HTERT RPE-1 (cell line): ENCODE results near the gene HBB.
"Not testable (repeated sequence)": the region's sequence is repeated elsewhere in the genome, so short reads cannot be mapped to it uniquely, and the experiment has no call there.

Experiments
- in situ Hi-C: fragments of 300-500 bp; cut with MboI; formaldehyde crosslinking; loops from 4 replicates; pipeline ENCODE4 v1.14.3; 2020; ENCODE audit warnings: low sequenced_read_pairs

The HBB gene

DNA sequence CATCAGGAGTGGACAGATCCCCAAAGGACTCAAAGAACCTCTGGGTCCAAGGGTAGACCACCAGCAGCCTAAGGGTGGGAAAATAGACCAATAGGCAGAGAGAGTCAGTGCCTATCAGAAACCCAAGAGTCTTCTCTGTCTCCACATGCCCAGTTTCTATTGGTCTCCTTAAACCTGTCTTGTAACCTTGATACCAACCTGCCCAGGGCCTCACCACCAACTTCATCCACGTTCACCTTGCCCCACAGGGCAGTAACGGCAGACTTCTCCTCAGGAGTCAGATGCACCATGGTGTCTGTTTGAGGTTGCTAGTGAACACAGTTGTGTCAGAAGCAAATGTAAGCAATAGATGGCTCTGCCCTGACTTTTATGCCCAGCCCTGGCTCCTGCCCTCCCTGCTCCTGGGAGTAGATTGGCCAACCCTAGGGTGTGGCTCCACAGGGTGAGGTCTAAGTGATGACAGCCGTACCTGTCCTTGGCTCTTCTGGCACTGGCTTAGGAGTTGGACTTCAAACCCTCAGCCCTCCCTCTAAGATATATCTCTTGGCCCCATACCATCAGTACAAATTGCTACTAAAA lies at the start of gene HBB:
TSS of gene HBB (minus strand) at position 340 of the 579 bp plus-strand sequence. CDS start at position 290, 50 bp downstream.
- in situ Hi-C loops: no loop called here

DNA sequence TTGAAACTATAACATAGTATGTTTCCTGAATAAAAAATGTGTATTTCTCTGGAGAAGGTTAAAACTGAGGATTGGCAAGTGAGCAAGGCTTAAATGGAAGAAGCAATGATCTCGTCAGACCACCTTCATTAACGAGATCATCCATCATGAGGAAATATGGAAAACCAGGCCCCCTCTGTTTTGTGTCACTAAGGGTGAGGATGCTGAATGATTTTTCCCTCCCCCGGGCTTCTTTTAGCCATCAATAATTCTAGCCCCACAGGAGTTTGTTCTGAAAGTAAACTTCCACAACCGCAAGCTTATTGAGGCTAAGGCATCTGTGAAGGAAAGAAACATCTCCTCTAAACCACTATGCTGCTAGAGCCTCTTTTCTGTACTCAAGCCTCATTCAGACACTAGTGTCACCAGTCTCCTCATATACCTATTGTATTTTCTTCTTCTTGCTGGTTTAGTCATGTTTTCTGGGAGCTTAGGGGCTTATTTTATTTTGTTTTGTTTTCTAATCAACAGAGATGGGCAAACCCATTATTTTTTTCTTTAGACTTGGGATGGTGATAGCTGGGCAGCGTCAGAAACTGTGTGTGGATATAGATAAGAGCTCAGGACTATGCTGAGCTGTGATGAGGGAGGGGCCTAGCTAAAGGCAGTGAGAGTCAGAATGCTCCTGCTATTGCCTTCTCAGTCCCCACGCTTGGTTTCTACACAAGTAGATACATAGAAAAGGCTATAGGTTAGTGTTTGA lies 48.7 kb upstream of the HBB start:
- in situ Hi-C loops: no loop called here

DNA sequence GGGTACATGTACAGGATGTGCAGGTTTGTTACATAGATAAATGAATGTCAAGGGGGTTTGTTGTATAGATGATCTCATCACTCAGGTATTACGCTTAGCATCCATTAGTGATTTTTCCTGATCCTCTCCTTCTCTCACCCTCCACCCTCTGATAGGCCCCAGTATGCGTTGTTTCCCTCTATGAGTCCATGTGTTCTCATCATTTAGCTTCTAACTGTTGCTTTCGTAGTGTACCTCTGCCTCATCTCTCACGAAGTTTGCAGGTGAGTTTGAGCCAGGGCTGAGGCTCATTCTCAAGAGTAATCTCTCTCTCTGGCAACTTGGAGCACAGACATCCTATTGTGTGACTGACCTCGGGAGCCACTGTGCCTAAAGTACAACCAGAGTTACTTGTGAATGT lies 47.5 kb upstream of the HBB start:
- in situ Hi-C loops: no loop called here

DNA sequence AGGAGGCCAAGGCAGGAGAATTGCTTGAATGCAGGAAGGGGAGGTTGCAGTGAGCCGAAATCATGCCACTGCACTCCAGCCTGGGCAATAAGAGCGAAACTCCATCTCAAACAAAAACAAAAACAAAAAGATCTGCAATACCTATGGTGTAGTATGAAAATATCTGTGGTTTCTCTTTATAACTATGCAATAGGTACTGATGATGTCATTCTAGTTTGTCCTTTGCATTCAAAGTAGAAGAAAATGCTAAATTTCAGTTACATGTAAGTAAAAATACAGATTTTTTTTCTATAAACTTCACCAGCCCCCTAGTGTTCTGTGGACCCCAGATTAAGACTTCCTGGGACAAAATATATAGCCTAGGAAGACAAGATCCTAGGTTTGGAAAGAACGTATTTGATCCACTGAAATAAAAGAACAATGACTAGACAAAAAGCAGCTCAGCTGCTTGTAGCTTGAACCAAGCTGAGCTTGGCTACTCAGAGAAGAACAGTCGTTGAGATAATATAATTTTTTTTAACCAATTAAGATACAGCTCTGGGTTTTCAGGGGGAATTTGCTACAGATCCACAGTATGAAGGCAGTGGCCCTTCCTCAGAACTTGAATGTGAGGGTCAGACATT lies 45.6 kb upstream of the HBB start:
- in situ Hi-C loops: no loop called here

DNA sequence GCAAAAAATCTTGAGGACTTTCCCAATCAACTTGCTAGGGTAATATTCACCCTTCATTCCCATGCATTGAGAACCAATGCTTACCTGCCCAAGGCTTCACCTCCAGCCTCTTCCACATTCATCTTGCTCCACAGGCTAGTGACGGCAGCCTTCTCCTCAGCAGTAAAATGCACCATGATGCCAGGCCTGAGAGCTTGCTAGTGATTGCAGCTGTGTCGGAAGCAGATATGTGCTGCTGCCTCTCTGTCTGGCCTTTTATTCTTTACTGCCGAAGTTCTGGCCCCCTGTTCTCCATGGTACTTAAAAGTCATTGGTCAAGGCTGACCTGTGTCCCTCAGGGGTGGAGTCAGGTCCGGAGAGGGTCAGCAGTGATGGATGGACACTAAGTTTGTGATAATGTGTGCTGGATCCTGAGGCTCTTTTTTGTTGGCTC lies 42.9 kb upstream of the HBB start, which contains the start of gene HBE1:
TSS of gene HBE1 (minus strand) at position 231 of the 433 bp plus-strand sequence. CDS start at position 176, 55 bp downstream.
- in situ Hi-C loops: no loop called here

DNA sequence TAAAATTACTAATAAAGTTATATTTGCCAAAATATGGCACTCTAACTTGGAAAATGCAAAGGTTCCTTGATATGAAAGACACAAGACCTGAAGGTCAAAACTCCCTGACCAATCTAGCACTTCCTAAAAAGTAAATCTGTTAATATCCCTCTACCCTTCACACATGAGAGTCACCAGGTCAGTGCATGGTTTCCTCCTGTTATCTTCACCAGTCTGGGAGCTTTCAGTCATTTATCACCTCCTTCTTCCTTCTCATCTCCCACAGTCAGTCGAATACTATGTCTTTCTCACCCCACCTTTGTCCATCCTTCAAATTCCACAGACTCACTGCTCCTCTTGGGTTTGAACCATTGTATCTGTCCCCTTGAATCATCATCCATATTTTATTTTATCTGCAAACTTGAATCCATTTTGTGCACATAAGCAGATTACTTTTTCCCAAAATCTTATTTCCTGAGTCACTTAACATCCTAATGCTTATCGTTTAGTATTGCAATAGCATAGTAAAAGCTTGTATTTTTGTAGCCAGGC lies 40.2 kb upstream of the HBB start:
- in situ Hi-C loops: no loop called here

DNA sequence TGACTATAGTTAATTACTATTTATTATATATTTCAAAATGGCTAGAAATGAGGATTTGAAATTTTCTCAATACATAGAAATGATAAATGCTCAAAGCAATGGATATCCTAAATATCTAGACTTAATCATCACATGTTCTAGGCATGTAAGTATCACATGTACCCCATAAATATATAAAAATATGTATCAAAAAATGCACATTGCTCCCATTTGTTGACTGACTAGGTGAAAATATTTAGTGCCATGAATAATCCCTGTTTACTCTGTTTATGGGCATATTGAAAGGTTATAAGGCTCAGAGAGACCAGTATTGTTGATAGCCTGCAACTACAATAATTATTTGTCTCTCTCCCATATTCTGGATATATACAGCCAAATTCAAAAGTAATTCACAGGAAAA lies 39.7 kb upstream of the HBB start:
- in situ Hi-C loops: no loop called here

DNA sequence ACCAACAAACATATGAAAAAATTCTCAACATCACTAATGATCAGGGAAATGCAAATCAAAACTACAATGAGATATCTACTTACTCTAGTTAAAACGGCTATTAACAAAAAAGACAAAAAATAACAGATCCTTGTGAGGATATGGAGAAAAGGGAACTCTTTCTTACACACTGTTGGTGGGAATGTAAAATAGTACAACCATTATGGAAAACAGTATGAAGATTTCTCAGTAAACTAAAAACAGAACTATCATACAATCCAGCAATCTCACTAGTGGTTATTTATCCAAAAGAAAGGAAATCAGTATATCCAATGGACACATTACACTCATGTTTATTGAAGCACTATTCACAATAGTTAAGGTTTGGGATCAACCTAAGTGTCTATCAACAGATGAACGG lies 39.0 kb upstream of the HBB start:
- in situ Hi-C loops: no loop called here

DNA sequence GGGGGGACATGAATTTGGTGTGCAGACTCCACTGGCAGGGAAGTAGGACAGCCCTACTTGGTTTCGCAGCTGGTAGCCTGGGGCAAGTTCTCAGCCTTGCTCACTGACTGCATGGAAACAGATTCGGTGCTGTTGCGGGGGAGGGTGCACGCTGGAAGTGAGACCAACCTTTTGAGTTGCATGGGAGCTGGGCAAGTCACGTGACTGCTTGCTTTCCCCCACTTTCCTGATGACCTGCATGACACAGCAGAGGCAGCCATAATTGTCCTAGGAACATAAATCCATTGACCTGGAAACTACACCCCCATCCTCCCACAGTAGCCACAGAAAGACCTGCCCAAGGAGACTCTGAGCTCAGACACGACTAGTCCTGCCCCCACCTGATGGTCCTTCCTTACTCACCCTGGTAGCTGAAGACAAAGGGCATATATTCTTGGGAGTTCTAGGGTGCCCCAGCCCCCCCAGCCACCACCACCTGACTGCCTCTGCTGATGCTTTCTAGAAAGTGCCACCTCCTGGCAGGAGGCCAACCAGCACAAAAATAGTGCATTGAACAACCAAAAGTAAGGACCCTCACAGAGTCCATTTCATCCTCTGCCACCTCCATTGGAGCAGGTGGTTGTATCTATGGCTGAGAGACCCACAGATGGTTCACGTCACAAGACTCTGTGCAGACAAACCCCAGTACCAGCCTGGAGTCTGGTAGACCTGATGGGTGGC lies 31.8 kb upstream of the HBB start:
- in situ Hi-C loops: no loop called here

DNA sequence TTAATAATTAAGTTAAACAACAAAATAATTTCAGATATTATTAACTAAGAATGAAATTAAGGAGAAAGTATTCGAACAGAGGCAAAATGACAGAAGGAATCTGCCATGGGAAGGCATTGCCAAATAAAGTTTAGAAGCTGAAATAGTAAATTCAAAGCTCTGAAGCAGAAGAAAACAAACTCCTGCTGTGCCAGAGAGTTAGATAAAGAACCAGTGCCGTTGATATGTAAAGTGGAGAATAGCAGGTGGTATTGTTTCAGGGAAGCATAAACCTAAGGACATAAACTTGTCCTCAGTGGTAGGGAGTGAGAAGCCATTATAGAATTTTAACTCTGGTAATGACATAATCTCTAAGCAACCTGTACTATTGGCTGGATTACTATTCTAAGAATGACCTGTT lies 30.4 kb upstream of the HBB start:
- in situ Hi-C loops: no loop called here

DNA sequence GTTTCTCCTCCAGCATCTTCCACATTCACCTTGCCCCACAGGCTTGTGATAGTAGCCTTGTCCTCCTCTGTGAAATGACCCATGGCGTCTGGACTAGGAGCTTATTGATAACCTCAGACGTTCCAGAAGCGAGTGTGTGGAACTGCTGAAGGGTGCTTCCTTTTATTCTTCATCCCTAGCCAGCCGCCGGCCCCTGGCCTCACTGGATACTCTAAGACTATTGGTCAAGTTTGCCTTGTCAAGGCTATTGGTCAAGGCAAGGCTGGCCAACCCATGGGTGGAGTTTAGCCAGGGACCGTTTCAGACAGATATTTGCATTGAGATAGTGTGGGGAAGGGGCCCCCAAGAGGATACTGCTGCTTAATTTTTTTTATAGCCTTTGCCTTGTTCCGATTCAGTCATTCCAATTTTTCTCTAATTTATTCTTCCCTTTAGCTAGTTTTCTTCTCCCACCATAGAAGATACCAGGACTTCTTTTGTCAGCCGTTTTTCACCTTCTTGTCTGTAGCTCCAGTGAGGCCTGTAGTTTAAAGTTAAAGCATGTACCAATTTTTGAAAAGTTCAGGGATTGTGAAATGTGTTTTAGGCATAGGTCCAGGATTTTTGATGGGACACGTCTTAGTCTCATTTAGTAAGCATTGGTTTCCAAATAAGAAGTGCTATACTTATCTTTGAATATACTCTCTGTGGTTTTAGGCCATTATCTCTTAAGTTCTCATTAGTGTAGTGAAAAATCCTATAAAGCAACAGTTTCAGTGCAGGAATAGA lies 28.0 kb upstream of the HBB start, which contains the start of gene HBG2:
TSS of gene HBG2 (minus strand) at position 136 of the 768 bp plus-strand sequence. CDS start at position 83, 53 bp downstream.
- in situ Hi-C loops: not testable (repeated sequence)

DNA sequence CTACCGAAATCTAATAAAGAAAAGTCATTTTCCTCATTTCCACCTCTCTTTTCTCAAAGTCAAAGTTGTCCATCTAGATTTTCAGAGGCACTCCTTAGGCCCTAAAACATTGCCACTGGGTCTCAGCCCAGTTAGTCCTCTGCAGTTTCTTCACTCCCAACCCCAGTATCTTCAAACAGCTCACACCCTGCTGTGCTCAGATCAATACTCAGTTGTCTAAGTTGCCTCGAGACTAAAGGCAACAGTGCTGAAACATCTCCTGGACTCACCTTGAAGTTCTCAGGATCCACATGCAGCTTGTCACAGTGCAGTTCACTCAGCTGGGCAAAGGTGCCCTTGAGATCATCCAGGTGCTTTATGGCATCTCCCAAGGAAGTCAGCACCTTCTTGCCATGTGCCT lies 27.2 kb upstream of the HBB start:
- in situ Hi-C loops: not testable (repeated sequence)

DNA sequence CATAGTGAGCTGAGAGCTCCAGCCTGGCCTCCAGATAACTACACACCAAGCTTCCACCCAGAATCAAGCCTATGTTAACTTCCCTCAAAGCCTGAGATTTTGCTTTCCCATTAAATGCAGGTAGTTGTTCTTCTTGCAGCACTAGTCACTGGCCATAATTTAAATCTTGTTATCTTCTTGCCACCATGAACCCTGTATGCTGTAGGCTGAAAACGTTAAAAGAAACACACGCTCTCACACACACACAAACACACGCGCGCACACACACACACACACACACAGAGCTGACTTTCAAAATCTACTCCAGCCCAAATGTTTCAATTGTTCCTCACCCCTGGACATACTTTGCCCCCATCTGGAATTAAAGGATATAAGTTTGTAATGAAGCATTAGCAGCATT lies 26.6 kb upstream of the HBB start:
- in situ Hi-C loops: not testable (repeated sequence)

DNA sequence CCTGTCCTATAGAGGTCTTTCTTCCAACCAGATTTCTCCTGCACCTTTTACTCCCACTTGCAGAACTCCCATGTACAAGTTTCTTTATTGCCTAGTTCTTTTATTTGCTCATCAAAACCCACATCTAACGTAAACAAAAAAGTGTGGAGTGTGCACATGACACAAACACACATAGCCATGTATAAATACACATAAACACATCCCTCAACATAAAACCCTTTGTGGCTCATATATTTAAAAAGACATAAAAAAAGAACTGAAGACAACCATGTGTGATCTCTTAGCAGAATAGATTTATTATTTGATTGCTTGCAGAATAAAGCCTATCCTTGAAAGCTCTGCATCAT lies 26.0 kb upstream of the HBB start:
- in situ Hi-C loops: no loop called here

DNA sequence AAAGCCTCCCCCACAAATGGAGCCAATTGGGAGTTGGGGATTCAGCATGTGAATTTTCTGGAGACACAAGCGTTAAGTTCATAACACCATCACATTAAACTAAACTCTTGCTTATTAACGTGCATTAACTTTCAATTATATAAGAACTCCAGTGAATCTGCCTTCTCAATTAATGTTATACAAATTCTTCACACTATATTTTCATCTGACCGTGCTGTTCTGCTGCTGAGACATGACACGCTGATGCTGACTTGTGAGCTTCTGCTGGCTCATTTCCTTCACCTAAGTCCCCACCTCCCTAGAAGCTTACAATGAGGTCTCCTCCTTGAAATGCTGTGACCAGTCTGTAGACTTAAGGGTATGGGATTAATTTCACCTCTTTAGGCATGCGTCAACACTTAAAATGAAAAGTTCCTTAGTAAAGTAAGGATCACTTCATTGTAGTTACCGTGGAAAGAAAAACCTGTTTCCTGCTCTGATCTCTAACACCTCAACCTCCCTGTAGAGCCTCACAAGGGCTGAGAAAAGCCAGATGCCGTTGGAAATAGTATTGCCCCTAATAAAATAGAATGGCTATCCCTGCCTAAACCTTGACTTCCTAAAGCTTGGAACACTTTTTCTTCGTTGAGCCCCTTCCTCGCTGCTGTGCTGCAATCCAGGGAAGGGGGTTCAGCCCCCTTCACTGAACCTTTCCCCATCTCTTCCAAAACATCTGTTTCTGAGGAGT lies 25.5 kb upstream of the HBB start:
- in situ Hi-C loops: no loop called here

DNA sequence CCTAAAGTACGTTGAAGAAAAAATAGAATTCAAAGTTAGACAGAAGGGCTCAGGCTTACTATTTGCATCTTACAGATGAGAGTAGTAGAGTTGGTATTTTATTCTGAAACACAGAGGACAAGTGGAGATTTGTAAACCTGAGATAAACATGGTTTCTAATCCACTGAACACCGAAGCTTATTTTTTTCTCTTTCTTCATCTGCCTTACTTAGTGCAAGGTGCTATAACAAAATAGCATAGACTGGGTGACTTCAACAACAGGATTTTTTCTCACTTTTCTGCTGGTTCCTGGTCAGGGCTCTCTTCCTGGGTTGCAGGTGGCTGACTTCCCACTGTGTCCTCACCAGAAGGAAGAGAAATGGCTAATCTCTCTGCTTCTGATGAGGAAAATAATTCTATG lies 24.9 kb upstream of the HBB start:
- in situ Hi-C loops: no loop called here

DNA sequence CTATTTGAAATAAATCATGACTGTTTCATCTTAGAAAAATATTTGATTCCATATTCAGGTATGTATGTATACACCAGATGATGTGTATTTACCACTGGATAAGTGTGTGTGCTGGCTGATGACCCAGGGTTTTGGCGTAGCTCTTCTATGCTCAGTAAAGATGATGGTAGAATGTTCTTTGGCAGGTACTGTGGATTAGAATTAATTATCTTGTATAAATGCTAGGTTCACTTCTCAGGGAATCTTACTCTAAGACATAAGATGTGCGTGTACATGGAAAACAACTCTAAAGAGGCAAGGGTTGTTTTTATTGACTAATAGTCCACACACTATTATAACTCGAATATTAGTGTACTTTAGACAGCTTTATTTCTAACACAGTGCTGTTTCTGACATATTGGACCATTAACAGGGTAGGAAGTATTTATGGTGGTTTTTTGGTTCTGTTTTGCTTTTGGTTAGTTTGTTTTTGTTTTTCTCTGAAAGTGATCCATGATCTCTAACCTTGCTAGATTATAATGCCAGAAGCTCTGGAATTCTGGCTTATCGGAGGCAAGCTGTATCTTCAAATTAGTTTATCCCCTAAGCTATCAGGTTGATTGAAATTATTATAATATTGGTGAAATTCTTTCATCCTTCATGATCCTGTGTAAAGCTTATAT lies 23.8 kb upstream of the HBB start:
- in situ Hi-C loops: no loop called here

DNA sequence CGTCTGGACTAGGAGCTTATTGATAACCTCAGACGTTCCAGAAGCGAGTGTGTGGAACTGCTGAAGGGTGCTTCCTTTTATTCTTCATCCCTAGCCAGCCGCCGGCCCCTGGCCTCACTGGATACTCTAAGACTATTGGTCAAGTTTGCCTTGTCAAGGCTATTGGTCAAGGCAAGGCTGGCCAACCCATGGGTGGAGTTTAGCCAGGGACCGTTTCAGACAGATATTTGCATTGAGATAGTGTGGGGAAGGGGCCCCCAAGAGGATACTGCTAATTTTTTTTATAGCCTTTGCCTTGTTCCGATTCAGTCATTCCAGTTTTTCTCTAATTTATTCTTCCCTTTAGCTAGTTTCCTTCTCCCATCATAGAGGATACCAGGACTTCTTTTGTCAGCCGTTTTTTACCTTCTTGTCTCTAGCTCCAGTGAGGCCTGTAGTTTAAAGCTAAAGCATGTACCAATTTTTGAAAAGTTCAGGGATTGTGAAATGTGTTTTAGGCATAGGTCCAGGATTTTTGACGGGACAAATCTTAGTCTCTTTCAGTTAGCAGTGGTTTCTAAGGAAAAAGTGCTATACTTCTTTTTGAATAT lies 23.0 kb upstream of the HBB start, which contains the start of gene HBG1:
TSS of gene HBG1 (minus strand) at position 51 of the 590 bp plus-strand sequence. CDS start 53 bp downstream, outside the sequence.
- in situ Hi-C loops: not testable (repeated sequence)

DNA sequence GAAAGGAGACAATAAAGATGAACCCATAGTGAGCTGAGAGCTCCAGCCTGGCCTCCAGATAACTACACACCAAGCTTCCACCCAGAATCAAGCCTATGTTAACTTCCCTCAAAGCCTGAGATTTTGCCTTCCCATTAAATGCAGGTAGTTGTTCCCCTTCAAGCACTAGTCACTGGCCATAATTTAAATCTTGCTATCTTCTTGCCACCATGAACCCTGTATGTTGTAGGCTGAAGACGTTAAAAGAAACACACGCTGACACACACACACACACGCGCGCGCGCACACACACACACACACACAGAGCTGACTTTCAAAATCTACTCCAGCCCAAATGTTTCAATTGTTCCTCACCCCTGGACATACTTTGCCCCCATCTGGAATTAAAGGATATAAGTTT lies 21.6 kb upstream of the HBB start:
- in situ Hi-C loops: not testable (repeated sequence)
